Dermis blood vessel endothelial cell (primary cell): ENCODE measurements around the gene ZNF384. TPM values are rescaled to one million over a fixed set of nuclear protein-coding genes. Genes with fewer than 3 reads are reported as not detected.

Experiments
- DNase-seq: peaks from one replicate; pipeline ENCODE4 v3.0.0; 2010
- total RNA-seq: library from RNA; depleted of rRNA; stranded (reverse); fragments of >200 nt; gene quantifications from 2 replicates; pipeline ENCODE4 v1.2.3, GENCODE V29; 2014

Gene ZNF384
- total RNA-seq, 1 donor from 2014 or later = 12.1 TPM

DNA sequence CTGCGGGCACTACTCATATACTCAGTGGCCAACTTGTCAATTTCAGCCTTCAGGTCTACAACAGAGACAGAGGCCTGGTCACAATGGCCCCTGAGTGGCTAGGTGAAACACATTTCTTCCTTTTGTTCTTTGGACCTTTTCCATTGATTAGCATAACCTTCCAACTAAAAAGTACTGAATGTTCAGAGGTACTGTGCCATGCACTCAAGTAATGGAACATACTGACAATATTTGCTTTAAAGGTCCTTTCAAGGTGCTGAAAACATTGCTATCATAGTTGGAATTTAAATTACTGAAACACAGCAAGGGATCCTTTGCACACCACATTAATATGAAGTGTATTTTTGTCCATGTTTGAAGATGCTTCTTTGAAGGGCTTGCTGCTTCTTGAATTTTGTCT lies 35.8 kb downstream of the ZNF384 start:
- DNase-seq = no peak

DNA sequence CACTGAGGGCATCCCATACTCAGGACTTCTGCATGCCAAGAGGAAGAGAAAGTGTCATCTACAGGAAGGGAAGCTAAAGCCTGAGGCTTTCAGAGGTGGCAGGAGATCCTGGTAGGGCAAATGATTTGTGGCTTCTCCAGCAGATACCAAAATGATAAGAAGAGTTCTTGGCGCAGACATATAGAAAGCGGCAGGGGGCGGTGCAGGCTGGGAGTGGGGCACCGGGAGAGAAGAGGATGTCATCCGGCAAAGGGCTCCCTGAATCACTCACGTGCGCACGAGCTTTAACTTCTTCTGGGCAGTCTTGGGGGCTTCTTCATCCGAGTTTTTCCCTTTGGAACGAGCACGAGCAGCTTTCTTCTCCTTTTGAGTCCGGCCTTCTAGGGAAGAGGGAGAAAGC lies 36.8 kb downstream of the ZNF384 start:
- no peak for DNase-seq

DNA sequence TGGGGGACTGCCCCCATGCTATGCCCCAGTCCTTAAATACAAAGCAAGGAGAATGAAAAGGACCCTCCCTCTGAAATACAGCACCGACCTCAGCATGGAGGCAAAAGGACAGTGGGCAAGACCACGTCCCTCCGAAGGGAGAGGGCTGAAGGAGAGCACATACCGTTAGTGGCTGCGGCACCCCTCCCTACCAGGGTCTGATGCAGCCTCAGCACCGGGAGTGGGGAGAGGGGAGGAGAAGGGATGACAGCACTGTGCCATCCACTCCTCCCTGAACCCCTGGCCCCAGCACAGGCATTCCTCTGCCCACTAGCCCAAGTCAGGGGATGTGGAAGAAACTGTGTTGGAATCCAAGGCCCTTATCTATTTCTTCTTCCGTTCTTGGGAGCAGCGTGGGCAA lies 38.3 kb downstream of the ZNF384 start:
- no peak for DNase-seq

DNA sequence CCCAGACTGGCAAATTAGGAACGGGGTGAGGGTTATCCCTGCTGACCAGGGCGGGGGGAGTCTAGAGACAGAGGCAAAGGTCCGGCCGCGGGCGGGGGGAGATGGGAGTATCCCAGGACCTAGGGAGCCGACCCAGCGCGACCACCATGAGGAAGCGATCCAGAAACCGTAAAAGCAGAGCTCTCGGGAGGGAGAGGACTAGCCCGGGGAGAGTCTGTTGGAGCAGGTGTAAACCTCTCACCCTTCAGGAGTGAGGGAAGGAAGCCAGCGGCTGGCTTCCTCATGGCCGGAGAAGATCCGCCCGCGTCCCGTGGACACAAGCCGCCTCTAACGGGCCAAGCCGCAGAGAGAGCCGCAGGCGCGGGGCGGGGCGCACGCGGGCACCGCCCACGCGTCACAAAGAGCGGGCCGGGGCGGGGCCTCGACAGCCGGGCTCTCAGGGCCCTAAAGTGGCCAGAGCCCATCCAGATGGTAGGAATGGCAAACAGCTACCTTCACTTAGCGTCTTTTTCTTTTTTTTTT lies 42.0 kb downstream of the ZNF384 start, which contains the start of gene ACRBP:
ACRBP (minus strand) TSS at position 350 of the 522 bp plus-strand sequence; CDS start at position 284, 66 bp downstream.
- DNase-seq = peak; percentile 70

DNA sequence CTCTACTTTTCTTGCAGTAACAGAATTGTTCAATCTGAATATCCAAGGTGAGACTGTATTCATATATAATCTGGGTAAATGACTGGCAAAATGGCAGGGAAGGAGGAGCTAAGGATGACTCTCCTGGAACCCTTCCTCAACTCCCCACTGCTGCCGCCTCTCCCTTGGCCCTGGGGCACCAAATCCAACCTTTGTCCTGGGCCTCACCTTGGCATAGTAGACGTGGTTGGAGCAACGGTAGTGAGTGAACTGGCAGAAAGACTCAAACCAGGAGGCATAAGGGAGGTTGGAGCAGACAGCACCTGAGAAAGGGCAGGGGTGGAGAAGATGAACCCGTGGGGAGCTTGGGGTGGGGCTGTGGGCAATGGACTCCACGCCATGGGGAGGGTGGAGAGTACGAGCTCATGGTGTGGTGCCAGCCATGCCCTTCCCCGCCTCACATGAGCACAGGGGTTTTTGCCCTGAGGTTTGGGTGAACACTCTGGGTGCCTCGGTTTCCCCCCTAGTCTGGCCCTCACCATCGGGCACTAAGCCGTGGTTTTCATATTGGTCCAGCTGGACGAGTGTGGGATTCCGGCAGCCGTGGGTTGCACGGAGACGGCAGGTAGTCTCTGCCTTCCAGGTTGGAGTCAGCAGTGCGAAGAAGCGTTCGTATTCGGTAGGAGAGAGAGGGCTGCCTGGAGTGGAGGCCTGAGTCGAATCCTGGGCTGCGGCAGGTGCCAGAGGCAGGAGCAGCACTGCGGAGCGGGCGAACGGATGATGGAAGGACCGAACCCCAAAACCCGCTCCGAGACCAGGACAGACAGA lies 42.7 kb downstream of the ZNF384 start:
- no peak for DNase-seq

DNA sequence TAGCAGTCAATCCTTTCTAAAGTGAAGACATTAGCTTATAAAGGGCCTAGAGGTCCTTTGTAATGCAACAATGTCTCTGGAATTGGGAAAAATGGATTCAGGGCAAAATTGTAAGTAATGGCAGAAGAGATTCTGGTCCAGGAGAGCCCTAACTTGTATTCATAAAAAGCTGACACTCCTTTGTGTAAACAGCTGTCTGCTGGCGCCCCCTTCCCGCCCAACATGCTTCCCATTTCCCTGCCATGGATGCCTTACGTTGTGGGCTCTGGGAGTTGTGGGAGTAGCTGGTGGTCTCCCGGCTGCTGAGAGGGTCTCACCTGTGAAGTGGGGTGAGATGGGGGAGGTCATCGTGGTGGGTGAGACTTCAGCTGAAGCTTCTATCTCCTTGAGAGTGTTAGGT lies 44.3 kb downstream of the ZNF384 start:
- DNase-seq = no peak

DNA sequence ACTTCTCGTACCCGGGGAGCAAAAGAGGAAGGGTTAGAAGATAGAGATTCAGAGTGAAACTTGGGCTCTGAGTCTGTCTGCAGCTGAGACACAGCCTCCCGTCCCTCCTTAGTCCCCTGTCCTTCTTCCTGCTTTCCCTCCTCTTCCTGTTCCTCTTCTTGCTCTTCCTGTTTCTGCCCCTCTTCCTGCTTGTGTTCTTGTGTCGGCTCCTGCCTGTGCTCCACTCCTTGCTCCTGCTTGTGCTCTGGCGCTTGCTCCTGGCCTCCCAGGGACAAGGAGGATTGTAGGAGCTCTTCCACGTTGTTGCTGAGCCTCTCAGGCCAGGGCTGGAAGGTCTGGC lies 44.9 kb downstream of the ZNF384 start:
- no peak for DNase-seq

DNA sequence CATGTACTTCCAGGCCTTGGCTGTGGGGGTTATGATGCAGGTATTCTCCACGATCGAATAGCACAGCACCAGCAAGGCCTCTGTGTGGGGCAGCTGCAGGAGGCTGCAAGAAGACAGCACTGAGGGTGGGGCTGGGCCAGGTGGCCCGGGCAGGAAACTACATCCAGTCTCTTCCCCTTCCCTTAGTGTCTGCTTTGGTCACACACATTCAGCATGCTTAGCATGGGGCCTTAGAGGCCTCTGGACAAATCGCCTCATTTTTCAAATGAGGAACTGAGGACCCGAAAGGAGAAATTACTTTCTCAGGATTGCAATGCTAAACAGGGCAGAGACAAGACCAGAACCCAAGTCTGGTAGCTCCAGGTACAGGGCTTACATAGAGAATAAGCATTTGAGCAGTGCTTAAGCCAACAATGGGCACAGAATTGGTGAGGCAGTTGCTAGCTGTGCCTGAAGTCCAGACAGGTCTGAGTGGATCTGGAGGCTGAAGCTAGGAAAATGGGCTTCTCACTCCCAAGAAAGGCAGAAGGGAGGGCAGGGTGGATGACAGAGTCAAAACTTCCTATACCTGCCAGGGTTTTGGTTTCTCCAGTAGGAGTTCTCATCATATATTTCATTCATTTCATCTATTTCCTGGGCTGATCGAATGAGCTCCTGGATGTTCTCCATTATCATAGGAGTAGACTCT lies 45.5 kb downstream of the ZNF384 start:
- no peak for DNase-seq

DNA sequence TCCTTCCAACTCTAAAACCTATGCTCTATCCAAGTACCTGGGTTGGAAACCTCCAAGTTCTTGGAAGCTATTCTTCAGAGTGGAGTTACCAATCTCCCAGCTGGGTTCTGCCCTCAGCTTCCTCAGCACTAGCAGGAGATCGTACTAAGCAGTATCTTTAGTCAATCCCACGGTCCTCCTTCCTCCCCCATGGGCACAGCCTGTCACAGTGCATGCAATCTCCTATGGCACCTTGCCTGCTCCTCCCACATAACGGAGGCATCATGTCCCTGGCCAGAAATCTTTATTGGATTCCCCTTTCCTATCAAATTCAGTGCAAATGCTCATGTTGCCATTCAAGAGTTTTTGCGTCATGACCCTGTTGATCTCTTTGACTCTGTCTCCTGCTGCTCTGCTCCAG lies 48.0 kb downstream of the ZNF384 start:
- DNase-seq = no peak

DNA sequence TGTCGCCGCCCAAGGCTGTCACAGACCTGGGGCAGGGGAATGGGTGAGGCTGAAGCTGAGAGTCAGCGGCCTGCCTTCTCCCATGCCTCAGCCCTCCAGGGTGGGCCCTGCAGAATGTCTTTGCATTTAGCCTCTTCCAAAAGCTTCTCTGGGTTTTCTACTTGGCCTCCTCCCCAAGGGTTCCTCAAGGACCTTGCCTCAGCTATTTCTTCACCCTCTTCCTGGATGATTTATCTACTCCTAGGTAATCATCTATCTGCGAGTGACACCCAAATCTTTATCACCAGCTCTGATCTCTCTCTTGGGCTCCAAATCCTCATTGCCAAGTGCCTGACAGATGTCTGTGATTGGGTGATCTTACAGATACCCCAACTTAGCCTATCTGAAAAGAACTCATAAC lies 48.7 kb downstream of the ZNF384 start:
- DNase-seq = no peak

DNA sequence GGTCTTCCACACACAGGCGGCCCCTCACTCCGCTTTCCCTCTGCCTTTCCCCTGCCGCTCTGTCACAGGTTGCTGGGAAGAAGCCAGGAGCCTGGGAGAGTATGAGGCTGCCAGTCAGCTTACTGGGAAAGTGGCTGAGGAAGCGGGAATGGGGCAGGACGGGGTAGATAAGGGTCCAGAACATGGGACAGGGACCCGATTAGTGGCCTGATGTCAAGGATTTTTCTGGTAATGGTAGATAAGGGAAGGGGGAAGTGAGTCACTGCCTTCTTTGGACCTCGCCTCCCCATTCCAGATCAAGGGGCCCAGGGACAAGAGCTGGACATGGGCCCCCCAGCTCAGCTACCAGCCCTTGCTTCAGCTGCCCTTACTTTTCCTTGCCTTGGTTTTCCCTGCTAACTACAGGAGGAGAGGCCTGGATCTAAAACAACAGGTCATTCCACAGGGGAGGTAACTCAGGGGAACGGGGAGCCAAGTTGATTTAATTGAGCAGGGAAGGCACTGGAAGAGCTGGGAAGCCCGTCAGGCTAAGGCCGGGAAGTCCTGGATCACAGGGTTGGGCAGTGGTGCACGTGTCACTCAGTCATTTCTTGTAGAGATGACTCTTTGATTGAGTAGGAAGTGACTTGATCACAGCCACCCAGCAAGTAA lies 49.9 kb downstream of the ZNF384 start:
- peak; percentile 66 for DNase-seq

DNA sequence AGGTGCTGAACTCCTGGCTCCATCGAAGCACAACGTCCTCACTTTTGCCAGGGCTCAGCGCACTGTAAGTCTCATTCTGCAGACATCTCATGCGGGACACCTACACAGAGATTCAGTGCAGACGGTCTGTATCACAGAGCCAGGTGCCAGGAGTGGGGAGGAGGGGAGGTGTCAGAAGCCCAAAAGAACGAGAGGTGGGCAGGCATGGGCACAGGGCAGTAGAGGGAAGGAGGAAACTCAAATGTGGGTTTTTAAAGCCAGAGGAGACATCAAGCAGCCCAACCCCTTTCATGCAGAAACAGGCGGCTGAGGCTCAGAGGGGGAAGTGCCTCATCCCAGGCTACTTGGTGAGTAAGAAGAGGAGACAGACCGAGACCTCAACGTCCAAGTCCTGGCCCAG lies 50.9 kb downstream of the ZNF384 start:
- DNase-seq = no peak

DNA sequence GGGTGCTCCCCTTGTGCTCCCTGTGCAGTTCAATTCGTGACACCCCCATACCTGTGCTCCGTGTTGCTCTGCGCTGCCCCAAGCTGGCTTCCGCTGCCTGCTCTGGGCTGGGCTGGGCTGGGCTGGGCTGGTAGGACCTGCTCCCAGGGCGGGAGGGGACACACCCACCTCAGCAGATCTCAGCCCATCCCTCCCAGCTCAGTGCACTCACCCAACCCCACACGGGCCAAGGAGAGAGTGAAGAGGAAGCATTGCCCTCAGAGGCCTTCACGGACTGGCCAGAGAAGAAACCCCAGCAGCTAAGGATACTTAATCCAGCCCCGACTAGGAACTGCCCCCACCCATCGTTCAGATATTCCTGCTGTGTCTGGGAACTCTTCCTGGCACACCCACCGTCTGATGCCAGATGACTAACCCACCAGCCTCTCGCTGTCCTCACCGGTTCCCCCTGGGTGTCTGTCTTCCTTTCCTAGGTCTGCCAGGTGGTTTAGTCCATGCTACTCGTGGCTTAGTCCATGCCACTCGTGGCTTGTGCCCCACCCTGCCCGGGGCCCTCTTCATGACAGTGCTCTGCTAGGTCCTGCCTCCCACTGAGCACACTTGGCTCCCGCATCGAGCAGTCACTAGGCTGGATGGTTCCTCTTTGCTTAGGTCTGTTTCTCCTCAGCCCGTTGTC lies 53.2 kb downstream of the ZNF384 start, which contains the start of gene LPAR5:
LPAR5 (minus strand) TSS at position 104 of the 676 bp plus-strand sequence. CDS start 14,711 bp downstream, outside the sequence.
- no peak for DNase-seq

DNA sequence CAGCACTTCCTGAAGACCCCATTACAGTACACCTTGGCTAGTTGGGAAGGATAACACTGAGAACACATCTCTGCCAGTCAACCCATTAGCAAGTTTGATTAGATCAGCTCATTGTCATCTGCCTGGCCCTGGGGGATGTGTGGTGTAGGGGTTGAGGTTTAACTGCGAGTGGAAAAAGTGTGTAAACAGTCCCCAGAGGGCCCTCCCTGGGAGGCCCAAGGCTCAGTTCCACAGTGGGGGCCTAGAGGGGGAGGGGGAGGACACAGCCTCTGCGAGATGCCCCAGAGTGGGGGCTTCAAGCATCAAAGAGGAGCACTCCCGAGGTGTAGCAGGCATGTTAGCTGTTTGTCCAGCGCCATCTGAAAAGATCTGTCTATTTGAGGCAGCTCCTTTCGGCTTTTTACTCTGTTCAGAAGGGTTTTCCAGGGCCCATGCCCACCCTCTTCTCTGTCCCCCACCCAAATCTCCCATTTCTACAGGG lies 53.8 kb downstream of the ZNF384 start:
- DNase-seq = no peak

DNA sequence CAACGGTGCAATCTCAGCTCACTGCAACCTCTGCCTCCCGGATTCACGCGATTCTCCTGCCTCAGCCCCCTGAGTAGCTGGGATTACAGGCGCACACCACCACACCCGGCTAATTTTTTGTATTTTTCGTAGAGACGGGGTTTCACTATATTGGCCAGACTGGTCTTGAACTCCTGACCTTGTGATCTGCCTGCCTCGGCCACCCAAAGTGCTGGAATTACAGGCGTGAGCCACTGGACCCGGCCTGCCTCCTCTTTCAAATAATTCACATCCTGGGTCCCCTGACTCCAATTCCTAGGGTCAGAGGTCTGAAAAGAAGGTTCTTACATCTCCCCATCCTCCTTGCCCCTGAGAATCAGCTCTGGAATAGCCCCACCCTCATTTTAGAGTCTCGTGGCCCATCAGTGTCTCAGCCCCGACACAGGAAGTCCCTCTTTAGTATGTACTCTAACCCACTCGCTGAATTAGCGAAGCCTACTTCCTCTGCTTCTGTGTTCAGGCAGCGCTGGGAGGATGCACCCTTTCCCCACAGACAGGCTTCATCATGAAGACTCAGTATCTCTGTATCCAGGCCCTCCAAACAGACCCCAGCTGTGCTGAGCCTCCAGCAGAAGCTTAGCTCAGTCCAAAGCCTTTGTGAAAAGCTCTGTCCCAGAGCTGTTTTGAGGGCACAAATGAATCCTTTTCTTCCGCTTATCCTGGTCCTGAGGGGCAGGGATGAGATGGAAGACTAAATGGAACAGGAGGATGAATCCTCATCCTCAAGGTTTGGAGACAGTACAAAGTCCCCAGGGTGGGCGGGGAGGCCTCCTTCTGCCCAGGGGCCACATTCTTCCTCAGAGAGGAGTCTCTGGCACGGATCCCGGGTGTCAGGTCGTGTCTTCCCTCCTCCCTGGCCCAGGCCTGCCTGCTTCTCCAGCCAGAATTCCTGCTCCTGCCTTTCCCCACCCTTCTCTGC lies 56.9 kb downstream of the ZNF384 start:
- DNase-seq = no peak

DNA sequence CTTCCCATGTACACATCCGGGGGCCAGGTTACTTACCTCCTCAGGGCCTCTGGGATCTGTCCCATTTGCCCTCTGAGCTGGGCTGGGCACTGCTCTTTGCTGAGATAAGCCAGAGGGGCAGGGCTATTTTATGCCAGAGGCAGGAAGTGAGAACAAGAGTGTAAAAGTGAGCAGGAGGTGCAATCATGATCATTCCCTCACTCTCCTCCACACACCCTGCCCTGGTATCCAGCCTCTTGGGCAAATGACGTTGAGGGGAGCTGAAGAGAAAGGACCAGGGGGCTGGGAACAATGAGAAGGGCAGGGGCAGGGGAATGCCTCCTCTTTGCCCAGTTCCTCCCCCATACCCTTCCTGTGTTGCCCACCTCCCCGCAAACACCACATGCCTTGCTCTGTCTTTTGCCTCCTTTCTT lies 57.6 kb downstream of the ZNF384 start:
- DNase-seq = no peak

DNA sequence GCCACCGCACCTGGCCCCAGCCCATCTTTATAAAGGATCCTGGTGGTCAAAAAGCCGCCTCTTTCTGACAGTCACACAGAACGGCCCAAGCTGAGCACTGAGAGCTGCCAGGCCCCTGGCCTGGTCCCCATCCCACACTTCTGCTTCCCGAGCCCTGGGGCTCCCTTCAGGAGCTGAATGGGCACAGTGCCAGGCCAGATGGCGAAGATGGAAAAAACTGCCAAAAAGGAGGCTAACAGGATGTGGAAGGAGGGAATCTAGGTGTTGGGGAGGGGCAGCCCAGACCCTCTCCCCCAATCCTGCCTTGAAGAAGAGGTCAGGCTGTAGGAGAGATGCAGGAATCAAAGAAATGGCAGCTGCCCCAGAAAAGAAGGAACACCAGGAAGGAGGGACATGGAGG lies 58.4 kb downstream of the ZNF384 start:
- no peak for DNase-seq

DNA sequence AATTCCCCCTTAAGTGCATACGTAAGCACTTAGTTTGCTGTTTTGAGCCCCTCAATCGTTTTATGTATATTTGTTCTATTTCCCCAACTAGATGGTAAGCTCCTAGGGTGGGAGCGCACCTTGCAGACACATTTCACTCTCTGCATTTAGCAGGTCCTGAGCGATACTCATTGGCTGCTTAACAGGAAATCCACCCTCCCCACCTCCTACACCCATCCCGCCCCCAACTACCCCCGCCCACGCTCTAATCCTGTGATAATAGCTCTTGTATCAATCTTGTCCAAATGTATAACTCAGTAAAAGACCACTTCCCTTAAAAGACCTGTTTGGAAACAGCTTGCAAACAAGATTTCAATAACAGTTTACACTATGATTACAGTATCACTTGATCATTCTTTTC lies 61.6 kb downstream of the ZNF384 start:
- DNase-seq = no peak

DNA sequence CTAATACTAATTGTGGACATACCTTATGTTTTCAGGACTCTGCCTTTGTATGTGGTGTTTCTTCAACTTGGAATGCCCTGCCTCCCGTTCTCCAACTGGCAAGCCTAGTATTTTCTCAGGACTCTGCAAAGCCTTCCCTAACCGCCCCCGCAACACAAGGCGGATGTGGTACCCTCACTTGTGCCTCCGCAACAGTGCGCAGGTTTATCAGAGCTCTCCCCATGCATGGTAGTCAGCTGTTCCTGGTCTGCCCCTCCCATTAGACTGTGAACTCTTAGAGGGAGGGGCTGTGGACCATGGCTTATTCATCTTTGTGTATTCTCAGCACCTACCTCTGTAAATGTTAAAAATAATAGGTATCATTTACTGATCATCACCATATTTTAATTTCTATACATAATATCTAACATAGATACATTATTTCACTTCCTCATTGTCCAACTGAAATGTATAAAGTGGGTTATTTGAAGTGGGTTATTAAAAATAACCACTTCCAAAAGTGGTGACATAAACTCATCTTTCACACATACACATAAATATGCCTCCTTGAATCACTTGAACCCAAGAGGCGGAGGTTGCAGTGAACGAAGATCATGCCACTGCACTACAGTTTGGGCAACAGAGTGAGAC lies 62.4 kb downstream of the ZNF384 start:
- DNase-seq = no peak

DNA sequence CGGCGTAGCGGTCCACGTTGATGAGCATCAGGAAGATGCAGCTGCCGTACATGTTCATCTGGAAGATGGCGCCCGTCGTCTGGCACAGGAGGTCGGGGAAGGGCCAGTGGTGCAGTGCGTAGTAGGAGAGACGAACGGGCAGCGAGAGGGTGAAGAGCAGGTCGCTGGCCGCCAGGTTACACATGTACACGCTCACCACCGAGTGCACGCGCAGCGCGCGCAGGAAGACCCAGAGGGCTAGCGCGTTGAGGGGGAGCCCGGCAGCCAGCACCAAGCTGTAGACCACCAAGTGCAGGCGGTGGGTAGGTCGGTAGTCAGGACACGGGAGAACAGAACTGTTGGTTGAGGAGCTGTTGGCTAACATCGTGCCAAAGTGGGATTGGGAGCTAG lies 68.3 kb downstream of the ZNF384 start:
- no peak for DNase-seq
